GM13977 (cell line): ENCODE results near the gene EDEM3.

Experiments
- DNase-seq: peaks from one replicate; pipeline ENCODE4 v3.0.0; 2012; ENCODE audit warnings: low spot score
- CTCF ChIP-seq: IDR thresholded peaks from 2 replicates; pipeline ENCODE4 v1.5.1; 2012; ENCODE audit warnings: mild to moderate bottlenecking, control low read depth; ENCODE audit not compliant: insufficient read depth; ENCODE audit errors: extremely low read depth, missing control alignments
- in situ Hi-C: fragments of 300-500 bp; cut with MboI; formaldehyde crosslinking; loops from one replicate; pipeline ENCODE4 v1.12.0; 2022; ENCODE audit warnings: low sequenced_read_pairs, low pct_unique_long_range_greater_than_20kb, mixed read lengths, inconsistent platforms; ENCODE audit not compliant: unreplicated experiment

EDEM3 gene

GRCh38 chr1:184800876-184801275 lies 46.2 kb upstream of the EDEM3 start:
- TF ChIP-seq CTCF: no peak
- no peak for DNase-seq
- in situ Hi-C loops: loop anchor here (25.0 kb wide), 2 partner anchors 361 to 886 kb away; partner anchors contain the start of genes SWT1 and TRMT1L

- no peak for DNase-seq
- no peak for TF ChIP-seq CTCF
- in situ Hi-C loops: no loop called here
Measured at GRCh38 chr1:184793967-184794366, 39.3 kb upstream of the EDEM3 start.

GRCh38 chr1:184792450-184792969 lies 37.9 kb upstream of the EDEM3 start:
- TF ChIP-seq CTCF: no peak
- no peak for DNase-seq
- in situ Hi-C loops: no loop called here

GRCh38 chr1:184791550-184791900 lies 36.9 kb upstream of the EDEM3 start:
- DNase-seq: no peak
- in situ Hi-C loops: no loop called here
- no peak for TF ChIP-seq CTCF

GRCh38 chr1:184790642-184791549 lies 36.2 kb upstream of the EDEM3 start:
- DNase-seq: no peak
- TF ChIP-seq CTCF: no peak
- in situ Hi-C loops: no loop called here

GRCh38 chr1:184789884-184790283 lies 35.2 kb upstream of the EDEM3 start:
- no peak for TF ChIP-seq CTCF
- no peak for DNase-seq
- in situ Hi-C loops: no loop called here
